K562 (cell line): ENCODE measurements around the gene FMO2. TPM values are rescaled to one million over a fixed set of nuclear protein-coding genes. Genes with fewer than 3 reads are reported as not detected.
A peak's percentile ranks its signal among the peaks of the same experiment; 100 is the strongest.

Experiments used
- ATAC-seq: fragments of 200-7000 bp; cut with Tn5 transposase; 3 replicates; pipeline ENCODE4 v1.9.1; 2020; ENCODE audit warnings: moderate library complexity
- BruUV-seq: library from RNA; stranded (reverse); fragments of 400-500 nt; replicated peaks from 2 replicates; lab custom pipeline; 2021; lab: Mats Ljungman, UMichigan
- CTCF ChIA-PET: fragments of 300-600 bp; formaldehyde crosslinking; extraction: SDS; loops from one replicate; lab custom pipeline; 2021; ENCODE audit warnings: low intra/inter-chr PET ratio; lab: Yijun Ruan, JAX
- POLR2A ChIA-PET: fragments of 300-600, 350-650 bp; sonication (Branson Sonifier 250); formaldehyde crosslinking; extraction: SDS; loops from one replicate; lab custom pipeline; 2021; ENCODE audit warnings: antibody characterized with exemption, inconsistent platforms; lab: Yijun Ruan, JAX
- DNase-seq, 4 experiments: peaks; one replicate each; pipeline versions ENCODE4 v3.0.0 to v3.0.0-alpha.2; 2011 to 2018; ENCODE audit warnings: low spot score in 3 of 4, mixed read lengths in 3 of 4; ENCODE audit errors: extremely low read depth in 1 of 4
- FAIRE-seq: peaks from 2 replicates; lab custom pipeline; 2011; peaks lifted over from hg19 to GRCh38; lab: Jason Lieb, UNC
- H2AFZ ChIP-seq: 2 replicates; pipeline ENCODE4 v1.6.0; 2011; ENCODE audit warnings: low read depth, low read length, control low read depth, inconsistent platforms
- H3K27ac ChIP-seq: fragments of 200-600 bp; 3 replicates; pipeline ENCODE4 v1.8.0; 2011; ENCODE audit warnings: low read depth, mild to moderate bottlenecking, control low read depth, inconsistent platforms, low read length, moderate library complexity, mixed read lengths; ENCODE audit errors: extremely low read depth
- H3K27me3 ChIP-seq, 2 experiments: fragments of 300-600 bp in 1 of 2; 2 replicates in 1 of 2; 3 replicates in 1 of 2; pipeline versions ENCODE4 v1.6.0 to v1.8.0; 2011; ENCODE audit warnings: inconsistent platforms in 2 of 2, low read length in 2 of 2, mild to moderate bottlenecking in 1 of 2, mixed read lengths in 1 of 2, moderate library complexity in 1 of 2; ENCODE audit not compliant: control insufficient read depth in 2 of 2, insufficient read depth in 2 of 2
- H3K36me3 ChIP-seq: fragments of 300-600 bp; 3 replicates; pipeline ENCODE4 v1.8.0; 2011; ENCODE audit warnings: mild to moderate bottlenecking, low read length, inconsistent platforms; ENCODE audit not compliant: control insufficient read depth, insufficient read depth
- H3K4me1 ChIP-seq, 2 experiments: fragments of 200-600 bp in 1 of 2; replicated peaks in 1 of 2; 2 replicates in 1 of 2; 3 replicates in 1 of 2; pipeline versions ENCODE4 v1.5.1 to v1.8.0; 2011; ENCODE audit warnings: inconsistent platforms in 2 of 2, low read length in 2 of 2, mild to moderate bottlenecking in 1 of 2, mixed read lengths in 1 of 2, moderate library complexity in 1 of 2; ENCODE audit not compliant: control insufficient read depth in 2 of 2, insufficient read depth in 2 of 2
- H3K4me2 ChIP-seq: 2 replicates; pipeline ENCODE4 v1.6.1; 2011; ENCODE audit warnings: low read length, control low read depth, inconsistent platforms, mixed read lengths; ENCODE audit not compliant: insufficient read depth
- H3K4me3 ChIP-seq: fragments of 200-600 bp; sonication (generic), shearing (Covaris generic); 2 replicates; pipeline ENCODE4 v1.5.1; 2016; ENCODE audit warnings: control low read depth, inconsistent platforms
- H3K79me2 ChIP-seq: fragments of 200-600 bp; 3 replicates; pipeline ENCODE4 v1.8.0; 2011; ENCODE audit warnings: low read length, inconsistent platforms; ENCODE audit not compliant: control insufficient read depth, insufficient read depth
- H3K9ac ChIP-seq, 2 experiments: 2 replicates each; pipeline versions ENCODE4 v1.6.0 to v1.6.1; 2011; ENCODE audit warnings: low read depth in 2 of 2, low read length in 2 of 2, control low read depth in 1 of 2, inconsistent platforms in 1 of 2, mild to moderate bottlenecking in 1 of 2, mixed read lengths in 1 of 2; ENCODE audit not compliant: insufficient read depth in 1 of 2
- H3K9me1 ChIP-seq: one replicate; pipeline ENCODE4 v1.6.0; 2011; ENCODE audit warnings: inconsistent platforms, mild to moderate bottlenecking, low read length, moderate library complexity; ENCODE audit not compliant: control insufficient read depth, insufficient read depth
- H3K9me3 ChIP-seq: replicated peaks from 2 replicates; pipeline ENCODE4 v1.5.1; 2011; ENCODE audit warnings: low read depth, low read length, inconsistent platforms; ENCODE audit not compliant: control insufficient read depth, insufficient read depth
- H4K20me1 ChIP-seq: replicated peaks from 2 replicates; pipeline ENCODE4 v1.6.1; 2011; ENCODE audit warnings: low read length, inconsistent platforms, mixed read lengths; ENCODE audit not compliant: control insufficient read depth, insufficient read depth
- FOXM1 ChIP-seq, 2 experiments: fragments of 450-650 bp in 1 of 2; sonication (generic) in 1 of 2; formaldehyde crosslinking in 1 of 2; IDR thresholded peaks; 2 replicates each; pipeline versions ENCODE4 v1.6.1 to v1.9.0; 2017 to 2022; ENCODE audit warnings: low read depth in 2 of 2, mild to moderate bottlenecking in 2 of 2, missing genetic modification reagents in 1 of 2, moderate library complexity in 1 of 2
- HNRNPK ChIP-seq: fragments of 200-400 bp; formaldehyde crosslinking; IDR thresholded peaks from one replicate; pipeline ENCODE4 v1.6.1; 2018; ENCODE audit warnings: mild to moderate bottlenecking, low read depth, low read length; ENCODE audit not compliant: poor library complexity, severe bottlenecking
- PCBP1 ChIP-seq: fragments of 200-400 bp; formaldehyde crosslinking; IDR thresholded peaks from 2 replicates; pipeline ENCODE4 v1.6.1; 2018; ENCODE audit warnings: mild to moderate bottlenecking, low read depth, low read length; ENCODE audit not compliant: poor library complexity, severe bottlenecking
- PCBP2 ChIP-seq: fragments of 200-400 bp; formaldehyde crosslinking; IDR thresholded peaks from 2 replicates; pipeline ENCODE4 v1.6.1; 2018; ENCODE audit warnings: low read length, low read depth, mild to moderate bottlenecking, moderate library complexity; ENCODE audit not compliant: poor library complexity, severe bottlenecking
- POLR3G ChIP-seq: IDR thresholded peaks from 2 replicates; pipeline ENCODE4 v1.6.1; 2011; ENCODE audit not compliant: insufficient read length, insufficient replicate concordance; ENCODE audit errors: extremely low read depth
- SAFB2 ChIP-seq: fragments of 200-400 bp; formaldehyde crosslinking; IDR thresholded peaks from 2 replicates; pipeline ENCODE4 v1.6.1; 2018; ENCODE audit warnings: borderline replicate concordance, low read length, low read depth, moderate library complexity; ENCODE audit not compliant: severe bottlenecking
- ZBTB11 ChIP-seq, 3 experiments: fragments of 200-800 bp in 1 of 3; fragments of 250-450 bp in 1 of 3; fragments of 450-650 bp in 1 of 3; sonication (Bioruptor Pico) in 1 of 3; sonication (Bioruptor generic) in 1 of 3; formaldehyde crosslinking in 1 of 3; IDR thresholded peaks; 2 replicates each; pipeline versions ENCODE4 v1.6.1 to v1.8.0; 2016 to 2022; ENCODE audit warnings: mild to moderate bottlenecking in 2 of 3, missing genetic modification characterization in 2 of 3, missing compliant biosample characterization in 1 of 3, moderate library complexity in 1 of 3
- WGBS: fragments of 100-300 bp; shearing (Covaris generic); methylation state at CpG from one replicate; pipeline ENCODE4 v1.1.6; 2016; ENCODE audit warnings: low coverage, mixed read lengths; ENCODE audit not compliant: insufficient coverage; ENCODE audit errors: missing lambda C conversion rate; 5-methylcytosine and 5-hydroxymethylcytosine counted together
- in situ Hi-C: fragments of 300-500 bp; cut with MboI; formaldehyde crosslinking; loops from 4 replicates; pipeline ENCODE4 v1.15.0; 2018; ENCODE audit warnings: inconsistent platforms, mixed read lengths
- intact Hi-C: fragments of 100-400 bp; cut with micrococcal nuclease; formaldehyde crosslinking; loops from 2 replicates; pipeline ENCODE4 v1.14.2; 2022
- polyA plus RNA-seq, 8 experiments: library from polyadenylated mRNA; depleted of rRNA in 4 of 8; stranded (reverse) in 5 of 8; unstranded in 3 of 8; fragments of >200 nt; fragmentation: Nextera tagmentation in 2 of 8; fragmentation: Illumina TruSeq in 1 of 8; extraction: Ambion mirVana in 2 of 8; extraction: Trizol in 1 of 8; gene quantifications; 2 replicates each; pipeline versions ENCODE4 v1.2.1 to v1.2.3, GENCODE V29; 2011 to 2014; ENCODE audit warnings: inconsistent platforms in 1 of 8, missing spikeins in 1 of 8
- total RNA-seq, 7 experiments: library from RNA; depleted of rRNA in 6 of 7; stranded (reverse); fragments of >200 nt in 6 of 7; fragmentation: Illumina TruSeq in 2 of 7; extraction: Trizol in 2 of 7; gene quantifications; 2 replicates each; pipeline versions ENCODE4 v1.2.1 to v1.2.3, GENCODE V29; 2011 to 2021; ENCODE audit warnings: low replicate concordance in 1 of 7

Gene FMO2
- total and polyA plus RNA-seq, 9 of the 15 experiments (the other 6 are each of a cell fraction or from before 2014, with no cell fraction given): not detected

DNA sequence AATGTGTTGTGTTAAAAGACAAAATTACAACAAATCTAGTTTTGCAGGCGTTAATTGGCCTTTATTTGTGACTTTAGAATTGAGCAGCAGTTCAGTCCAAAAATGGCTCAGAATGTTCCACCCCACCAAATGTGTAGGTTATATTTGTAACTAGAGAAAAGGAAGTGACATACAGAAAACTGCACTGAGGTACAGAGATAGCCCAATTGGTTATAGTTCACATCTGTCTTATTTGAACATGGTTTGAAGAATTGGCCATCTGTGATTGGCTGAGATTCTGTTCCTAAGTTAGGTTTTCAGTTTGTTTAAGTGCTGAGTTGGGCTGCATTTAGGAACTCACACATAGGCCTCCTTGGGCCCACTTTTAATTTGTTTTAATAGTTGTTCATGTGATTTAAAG is 12.0 kb upstream of the FMO2 start (continued):
- TF ChIP-seq ZBTB11 (CRISPR knock-in tag; IDR thresholded peaks at IDR 0.05) (no peak), POLR3G (no peak), FOXM1 (IDR thresholded peaks at IDR 0.05; ENCODE audit: low read depth) (no peak), FOXM1 (CRISPR knock-in tag; IDR thresholded peaks at IDR 0.05; ENCODE audit: low read depth) (no peak)

DNA sequence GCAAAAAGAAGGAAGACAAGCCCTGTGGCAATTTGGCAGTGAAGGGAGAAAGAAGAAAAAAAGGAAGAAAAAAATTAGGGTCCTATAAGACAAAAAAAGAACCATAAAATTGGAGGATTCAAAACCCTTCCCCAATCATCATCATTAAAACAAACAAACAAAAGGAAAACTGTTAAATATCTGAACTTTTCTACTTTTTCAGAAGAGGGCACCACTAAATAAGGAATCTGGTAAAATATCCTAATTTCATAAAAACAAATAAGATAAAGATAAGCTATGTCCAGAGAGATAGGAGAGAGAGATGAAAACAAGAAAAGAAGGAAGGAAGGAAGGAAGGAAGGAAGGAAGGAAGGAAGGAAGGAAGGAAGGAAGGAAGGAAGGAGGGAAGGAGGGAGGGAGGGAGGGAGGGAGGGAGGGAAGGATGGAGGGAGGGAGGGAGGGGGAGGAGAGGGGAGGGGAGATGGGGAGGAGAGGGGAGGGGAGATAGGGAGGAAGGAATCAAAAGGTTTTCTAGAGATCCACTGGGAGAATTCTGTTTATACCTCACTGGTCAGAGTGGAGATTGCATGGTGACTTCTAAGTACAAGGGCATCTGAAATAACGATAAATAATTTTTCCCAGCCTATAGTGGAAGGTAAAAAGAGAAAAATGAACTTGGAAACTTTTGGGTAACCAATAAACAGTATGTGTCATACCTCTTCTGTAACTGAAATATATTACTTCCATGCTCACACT is 10.4 kb upstream of the FMO2 start:
- WGBS: 0% methylated on average over 1 of the region's 1 CpG
- in situ Hi-C loops: no loop called here
- no peak for ATAC-seq
- Histone ChIP-seq H3K9me3 (no peaks in the 10 kb centered on the region), H3K36me3 (no peaks in the 10 kb centered on the region), H3K9me1 (no peaks in the 10 kb centered on the region), H2AFZ (no peak overlapping the region), H4K20me1 (no peaks in the 10 kb centered on the region), H3K9ac (no peak overlapping the region), H3K4me3 (no peak overlapping the region), H3K4me2 (no peak overlapping the region), H3K27ac (no peak overlapping the region), H3K27me3 (no peaks in the 10 kb centered on the region), H3K79me2 (no peaks in the 10 kb centered on the region), H3K4me1 (no peaks in the 10 kb centered on the region)
- DNase-seq: no peak
- BruUV-seq: no TSS peak
- ChIA-PET POLR2A (no interaction called here), CTCF (no interaction called here)
- intact Hi-C loops: no loop called here
- no peak for FAIRE-seq
- TF ChIP-seq PCBP2 (peak; percentile 96), SAFB2 (no peak), HNRNPK (peak; percentile 81), PCBP1 (peak; percentile 70)
